HG03354 (cell line): ENCODE results near the gene KCNN3.

Source experiments
- ATAC-seq: cut with Tn5 transposase; IDR thresholded peaks from one replicate; pipeline ENCODE4 v1.9.1; 2021; ENCODE audit warnings: mild to moderate bottlenecking; ENCODE audit not compliant: unreplicated experiment, poor library complexity, severe bottlenecking

KCNN3 gene

GRCh38 chr1:154742606-154743005 lies 127.5 kb downstream of the KCNN3 start:
- no peak for ATAC-seq

GRCh38 chr1:154741741-154742495 lies 128.2 kb downstream of the KCNN3 start:
- ATAC-seq = no peak

- ATAC-seq = no peak
These were observed 128.8 kb downstream of the KCNN3 start for GRCh38 chr1:154741327-154741726.

- no peak for ATAC-seq
These were observed 130.4 kb downstream of the KCNN3 start for GRCh38 chr1:154739654-154740053.

GRCh38 chr1:154736841-154737240 lies 133.2 kb downstream of the KCNN3 start:
- ATAC-seq = no peak

GRCh38 chr1:154735804-154736168 lies 134.3 kb downstream of the KCNN3 start:
- ATAC-seq = no peak

GRCh38 chr1:154735061-154735803 lies 134.8 kb downstream of the KCNN3 start:
- no peak for ATAC-seq

GRCh38 chr1:154733621-154734020 lies 136.5 kb downstream of the KCNN3 start:
- no peak for ATAC-seq

GRCh38 chr1:154730986-154731489 lies 139.0 kb downstream of the KCNN3 start:
- ATAC-seq = no peak

GRCh38 chr1:154730259-154730658 lies 139.8 kb downstream of the KCNN3 start:
- no peak for ATAC-seq

GRCh38 chr1:154729577-154729976 lies 140.5 kb downstream of the KCNN3 start:
- ATAC-seq = no peak

- ATAC-seq = no peak
These were observed 141.0 kb downstream of the KCNN3 start for GRCh38 chr1:154729031-154729442.

GRCh38 chr1:154726896-154727753 lies 143.0 kb downstream of the KCNN3 start:
- no peak for ATAC-seq

GRCh38 chr1:154726443-154726842 lies 143.6 kb downstream of the KCNN3 start:
- no peak for ATAC-seq

GRCh38 chr1:154725865-154726264 lies 144.2 kb downstream of the KCNN3 start:
- no peak for ATAC-seq

- no peak for ATAC-seq
These were observed 149.5 kb downstream of the KCNN3 start for GRCh38 chr1:154720328-154721297.

- ATAC-seq = no peak
These were observed 150.3 kb downstream of the KCNN3 start for GRCh38 chr1:154719586-154720327.

GRCh38 chr1:154718566-154718965 lies 151.5 kb downstream of the KCNN3 start:
- ATAC-seq = no peak
